Dendritic cell treated with granulocyte-macrophage colony-stimulating factor and Interleukin-4, amounts not matched to agents 40 ng/mL and 50 ng/mL, for 4 days (primary cell): Measurements from ENCODE around the gene HOXA13.

Experiments used
- H3K27ac Mint-ChIP-seq: one replicate; pipeline ENCODE4 v1.8.0; 2022; ENCODE audit warnings: mild to moderate bottlenecking, mixed read lengths
- H3K27me3 Mint-ChIP-seq: one replicate; pipeline ENCODE4 v1.8.0; 2022; ENCODE audit warnings: mild to moderate bottlenecking, mixed read lengths
- H3K36me3 Mint-ChIP-seq: one replicate; pipeline ENCODE4 v1.8.0; 2022; ENCODE audit warnings: low read depth, mixed read lengths
- H3K4me1 Mint-ChIP-seq: one replicate; pipeline ENCODE4 v1.8.0; 2022; ENCODE audit warnings: low read depth, mixed read lengths
- H3K4me3 Mint-ChIP-seq: one replicate; pipeline ENCODE4 v1.8.0; 2022; ENCODE audit warnings: mild to moderate bottlenecking, moderate library complexity, mixed read lengths
- H3K9me3 Mint-ChIP-seq: one replicate; pipeline ENCODE4 v1.8.0; 2022; ENCODE audit warnings: mixed read lengths
- intact Hi-C: fragments of 100-400 bp; cut with micrococcal nuclease; formaldehyde crosslinking; loops from one replicate; pipeline ENCODE4 v1.15.0; 2022

Gene HOXA13

GRCh38 chr7:27188386-27189294 is 11.3 kb downstream of the HOXA13 start:
- peaks cover 60% of the 10 kb centered on the region for H3K4me1 Mint-ChIP-seq
- intact Hi-C loops, result no loop called here
- peak overlapping the region; percentile 21 for H3K27ac Mint-ChIP-seq
- H3K4me3 Mint-ChIP-seq, result peak overlapping the region; percentile 74
- H3K27me3 Mint-ChIP-seq, result peaks cover 95% of the 10 kb centered on the region
- no peaks in the 10 kb centered on the region for H3K9me3 Mint-ChIP-seq
- H3K36me3 Mint-ChIP-seq, result no peaks in the 10 kb centered on the region

GRCh38 chr7:27187475-27188385 is 12.2 kb downstream of the HOXA13 start:
- Mint-ChIP-seq H3K4me1 (peaks cover 65% of the 10 kb centered on the region), H3K27ac (peak overlapping the region; percentile 21), H3K36me3 (no peaks in the 10 kb centered on the region), H3K9me3 (no peaks in the 10 kb centered on the region), H3K27me3 (peaks cover 95% of the 10 kb centered on the region), H3K4me3 (peak overlapping the region; percentile 74)
- intact Hi-C loops, result no loop called here

GRCh38 chr7:27186668-27187474 is 13.0 kb downstream of the HOXA13 start:
- Mint-ChIP-seq H3K27me3 (peaks cover 97% of the 10 kb centered on the region), H3K36me3 (no peaks in the 10 kb centered on the region), H3K9me3 (no peaks in the 10 kb centered on the region), H3K27ac (no peak overlapping the region), H3K4me1 (peaks cover 61% of the 10 kb centered on the region), H3K4me3 (no peak overlapping the region)
- intact Hi-C loops, result no loop called here

GRCh38 chr7:27185854-27186667 is 13.8 kb downstream of the HOXA13 start:
- intact Hi-C loops, result no loop called here
- Mint-ChIP-seq H3K27me3 (peaks cover 96% of the 10 kb centered on the region), H3K4me1 (peaks cover 55% of the 10 kb centered on the region), H3K9me3 (no peaks in the 10 kb centered on the region), H3K4me3 (peak overlapping the region; percentile 21), H3K36me3 (no peaks in the 10 kb centered on the region), H3K27ac (no peak overlapping the region)

- Mint-ChIP-seq H3K9me3 (no peaks in the 10 kb centered on the region), H3K4me3 (peak within 1 kb of the TSS; percentile 59), H3K36me3 (no peaks in the 10 kb centered on the region), H3K27ac (no peak within 1 kb of the TSS), H3K4me1 (peaks cover 55% of the 10 kb centered on the region), H3K27me3 (peaks cover 96% of the 10 kb centered on the region)
- intact Hi-C loops, result no loop called here
Observed at GRCh38 chr7:27185013-27185853, 14.7 kb downstream of the HOXA13 start, which contains the start of gene HOXA11. Gene HOXA11 (minus strand): TSS chr7:27185232. CDS start chr7:27185144, 88 bp downstream.

- intact Hi-C loops, result no loop called here
- Mint-ChIP-seq H3K27ac (no peak overlapping the region), H3K27me3 (peaks cover 94% of the 10 kb centered on the region), H3K4me3 (peak overlapping the region; percentile 59), H3K9me3 (no peaks in the 10 kb centered on the region), H3K4me1 (peaks cover 53% of the 10 kb centered on the region), H3K36me3 (no peaks in the 10 kb centered on the region)
Observed at GRCh38 chr7:27184337-27185012, 15.4 kb downstream of the HOXA13 start.

GRCh38 chr7:27183682-27184336 is 16.1 kb downstream of the HOXA13 start:
- Mint-ChIP-seq H3K27me3 (peaks cover 94% of the 10 kb centered on the region), H3K36me3 (no peaks in the 10 kb centered on the region), H3K27ac (no peak overlapping the region), H3K4me3 (peak overlapping the region; percentile 59), H3K4me1 (peaks cover 48% of the 10 kb centered on the region), H3K9me3 (no peaks in the 10 kb centered on the region)
- intact Hi-C loops, result no loop called here

- Mint-ChIP-seq H3K9me3 (no peaks in the 10 kb centered on the region), H3K27ac (no peak overlapping the region), H3K4me1 (peaks cover 40% of the 10 kb centered on the region), H3K36me3 (no peaks in the 10 kb centered on the region), H3K4me3 (no peak overlapping the region), H3K27me3 (peaks cover 92% of the 10 kb centered on the region)
- intact Hi-C loops, result no loop called here
Observed at GRCh38 chr7:27182861-27183681, 16.8 kb downstream of the HOXA13 start.

GRCh38 chr7:27182285-27182841 is 17.5 kb downstream of the HOXA13 start:
- intact Hi-C loops, result no loop called here
- Mint-ChIP-seq H3K9me3 (no peaks in the 10 kb centered on the region), H3K36me3 (no peaks in the 10 kb centered on the region), H3K4me3 (no peak overlapping the region), H3K27me3 (peaks cover 92% of the 10 kb centered on the region), H3K4me1 (peaks cover 35% of the 10 kb centered on the region), H3K27ac (no peak overlapping the region)

- H3K4me1 Mint-ChIP-seq, result peaks cover 35% of the 10 kb centered on the region
- no peak overlapping the region for H3K27ac Mint-ChIP-seq
- H3K36me3 Mint-ChIP-seq, result no peaks in the 10 kb centered on the region
- no peak overlapping the region for H3K4me3 Mint-ChIP-seq
- intact Hi-C loops, result no loop called here
- H3K27me3 Mint-ChIP-seq, result peaks cover 94% of the 10 kb centered on the region
- no peaks in the 10 kb centered on the region for H3K9me3 Mint-ChIP-seq
Observed at GRCh38 chr7:27181795-27182275, 18.1 kb downstream of the HOXA13 start.
